ENCODE data around the gene PROM2.

PROM2 gene

DNA sequence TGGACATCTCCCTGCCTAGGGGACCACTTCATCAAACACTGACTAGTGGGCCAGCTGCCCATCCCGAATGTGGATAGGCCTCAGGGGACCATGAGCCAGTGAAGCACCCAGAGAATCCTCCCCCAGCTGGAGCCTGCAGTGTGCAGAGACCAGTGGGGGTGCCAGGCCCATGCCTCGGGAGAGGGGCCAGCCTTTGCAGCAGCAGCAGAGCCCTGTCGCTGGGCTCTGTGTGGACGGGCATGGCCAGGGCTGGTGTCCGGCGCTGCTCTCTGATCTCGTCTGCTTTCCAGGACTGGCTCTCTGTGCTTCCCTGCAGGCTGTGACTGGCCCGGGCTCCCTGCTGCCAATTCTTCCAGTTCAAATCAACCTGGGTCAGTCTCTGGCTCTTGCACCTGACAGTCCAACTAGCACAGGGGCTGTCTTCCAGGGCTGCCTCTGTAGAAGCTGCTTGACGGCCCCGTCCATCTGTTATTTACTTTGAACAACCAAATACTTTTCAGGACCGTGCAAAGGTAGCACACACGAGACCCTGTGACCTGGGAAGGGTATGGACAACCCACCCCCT is 34.3 kb downstream of the PROM2 start:
- no peak for DNase-seq

GRCh38 chr2:95309599-95309998 is 35.4 kb downstream of the PROM2 start:
- no peak for DNase-seq

- no peak for DNase-seq
Measured at GRCh38 chr2:95310216-95310615, 36.0 kb downstream of the PROM2 start.

DNA sequence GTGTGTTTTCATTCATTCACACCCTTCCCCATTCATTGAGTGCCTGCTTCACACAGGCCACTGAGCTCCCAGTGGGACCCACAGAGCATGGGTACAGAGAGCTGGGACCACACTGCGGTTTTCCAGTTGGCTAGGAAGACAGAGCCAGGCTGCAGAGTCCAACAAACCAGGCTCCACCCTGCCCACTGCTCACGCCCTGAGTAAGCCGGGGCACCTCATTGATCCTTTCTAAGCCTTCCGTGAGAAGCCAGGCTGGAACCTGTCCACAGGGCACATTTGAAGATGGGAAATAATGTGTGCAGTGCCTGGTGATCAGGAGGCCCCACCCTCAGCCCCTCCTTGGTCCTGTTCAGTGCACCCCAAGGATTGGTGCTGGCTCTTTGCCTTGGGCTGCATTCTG is 36.4 kb downstream of the PROM2 start:
- no peak for DNase-seq

DNA sequence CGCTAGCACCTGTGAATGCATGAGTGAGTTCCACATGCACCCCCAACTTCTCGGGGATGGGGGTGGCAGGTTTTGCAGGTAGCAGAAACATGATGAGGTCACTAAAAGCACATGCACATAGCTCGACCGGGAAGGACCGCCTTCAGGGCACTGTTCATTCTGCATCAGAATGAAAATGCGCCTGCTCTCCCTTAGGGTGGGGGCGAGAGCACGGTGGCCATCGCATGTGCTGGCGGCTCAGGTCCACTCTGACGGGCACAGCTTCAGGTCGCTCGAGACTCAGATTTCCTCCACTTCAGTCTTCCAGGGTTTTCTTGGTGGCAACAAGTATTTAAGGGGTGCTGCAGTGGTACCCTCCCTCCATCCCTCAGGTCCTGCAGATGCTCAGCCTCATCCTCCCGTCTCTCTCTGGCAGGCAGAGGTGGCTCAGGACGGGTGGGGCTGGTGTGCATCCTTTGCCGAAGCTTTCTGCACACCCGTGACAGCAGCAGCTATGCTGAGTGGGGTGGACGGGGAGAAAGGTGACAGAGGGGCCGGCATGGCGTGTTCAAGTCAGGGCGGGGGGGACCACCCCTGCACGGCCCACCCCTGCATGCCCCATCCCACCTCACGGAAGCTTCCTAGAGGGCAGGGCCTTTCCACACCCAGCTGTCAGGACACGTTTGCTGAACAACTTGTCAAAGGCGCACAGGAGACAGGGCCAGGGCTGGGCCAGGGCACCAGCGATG is 37.7 kb downstream of the PROM2 start:
- DNase-seq = no peak

GRCh38 chr2:95312543-95313201 is 38.4 kb downstream of the PROM2 start:
- no peak for DNase-seq

DNA sequence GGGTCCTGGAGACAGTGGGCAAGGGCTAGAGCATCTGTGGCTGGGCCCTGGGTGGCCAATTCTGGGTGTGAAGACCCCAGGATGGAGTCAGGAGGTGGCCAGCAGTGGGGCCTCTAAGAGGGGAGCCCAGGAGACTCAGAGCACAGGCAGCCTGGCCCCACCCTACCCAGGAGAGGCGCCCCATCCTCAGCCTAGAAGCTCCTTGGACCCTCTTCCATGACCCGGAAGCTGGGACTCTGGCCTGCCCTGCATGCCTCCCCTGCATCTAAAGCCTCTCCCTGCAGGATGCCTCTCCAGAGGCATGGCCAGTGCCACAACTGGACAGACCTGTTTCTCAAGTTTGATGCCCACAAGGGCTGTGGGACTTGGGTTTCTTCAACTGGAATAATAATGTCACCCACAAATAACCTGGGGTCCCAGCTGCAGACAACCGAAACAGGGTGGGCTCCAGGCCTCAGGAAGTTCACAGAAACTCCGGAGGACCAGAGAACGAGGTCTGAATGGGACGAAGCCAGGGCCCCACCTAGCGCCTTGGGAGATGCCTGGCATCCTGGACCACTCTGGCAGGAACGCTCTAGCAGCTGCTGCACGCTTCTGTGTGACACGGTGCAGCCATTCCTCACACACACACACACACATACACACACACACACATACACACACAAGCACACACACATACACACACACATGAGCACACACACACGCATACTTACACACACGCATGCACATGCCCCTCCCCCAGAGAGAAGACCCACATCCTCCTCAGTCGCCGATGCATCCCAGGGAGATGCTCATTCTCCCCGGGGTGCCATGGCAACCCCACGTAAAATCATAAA is 39.3 kb downstream of the PROM2 start:
- no peak for DNase-seq

- no peak for DNase-seq
Measured at GRCh38 chr2:95314598-95314963, 40.3 kb downstream of the PROM2 start.

DNA sequence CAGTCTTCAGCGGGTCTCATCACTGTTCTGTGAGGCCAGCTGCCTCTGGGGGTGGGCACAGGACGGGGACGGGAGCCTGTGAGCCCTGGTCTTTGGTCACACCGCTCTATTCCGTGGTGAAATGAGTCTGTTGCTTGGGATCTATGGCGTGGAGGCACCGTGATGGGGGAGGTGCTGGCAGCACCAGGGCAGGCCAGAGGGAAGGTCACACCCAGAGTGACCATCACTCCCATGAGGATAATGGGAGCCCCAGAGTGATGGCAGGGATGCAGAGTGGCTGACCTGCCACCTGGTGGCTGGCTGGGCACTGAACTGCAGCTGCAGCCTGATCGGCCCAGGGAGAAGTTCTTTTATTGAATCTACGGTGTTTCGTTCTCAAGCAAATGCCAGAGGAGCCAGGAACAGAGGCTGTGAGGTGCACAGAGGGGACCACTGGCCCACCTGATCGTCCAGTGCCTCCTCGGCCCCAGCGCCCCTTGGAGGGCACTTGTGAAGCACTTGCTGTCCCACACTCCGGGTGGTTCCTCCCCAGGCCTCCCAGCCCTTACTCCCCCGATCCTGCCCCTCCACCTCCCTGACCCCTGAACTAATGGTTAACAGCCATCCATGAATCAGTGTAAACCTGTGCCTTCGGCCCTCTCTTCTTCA is 40.8 kb downstream of the PROM2 start:
- DNase-seq = no peak

DNA sequence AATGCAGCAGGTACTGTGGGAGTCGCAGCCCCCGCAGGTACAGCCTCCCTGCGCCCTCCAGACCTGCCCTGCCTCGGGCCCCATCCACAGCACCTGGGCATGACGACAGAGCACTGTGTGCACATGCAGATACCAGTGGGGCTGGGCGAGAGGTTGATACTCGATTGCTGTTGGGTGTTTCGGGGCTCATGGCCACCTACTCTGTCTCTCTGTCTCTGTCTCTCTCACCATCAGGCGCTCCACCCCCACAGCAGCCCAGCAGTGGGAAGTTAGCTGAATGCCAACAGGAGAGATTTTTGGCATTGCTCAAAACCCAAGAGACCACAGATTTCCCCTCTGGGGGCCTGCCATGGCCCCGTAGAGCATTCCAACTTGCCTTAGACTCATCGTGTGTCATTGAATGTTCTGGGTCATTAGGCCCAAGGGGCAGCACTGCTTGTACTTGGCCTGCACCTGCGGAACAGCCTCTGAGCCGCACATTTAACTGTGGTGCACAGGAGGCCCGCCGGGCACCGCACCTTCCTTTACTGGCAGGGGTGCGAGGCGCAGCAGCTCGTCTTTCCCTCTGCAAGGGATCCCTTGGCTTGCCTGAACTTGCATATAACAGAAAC is 41.7 kb downstream of the PROM2 start:
- no peak for DNase-seq

- DNase-seq = no peak
Measured at GRCh38 chr2:95316466-95317122, 42.3 kb downstream of the PROM2 start.

- no peak for DNase-seq
Measured at GRCh38 chr2:95317123-95317500, 42.9 kb downstream of the PROM2 start.

DNA sequence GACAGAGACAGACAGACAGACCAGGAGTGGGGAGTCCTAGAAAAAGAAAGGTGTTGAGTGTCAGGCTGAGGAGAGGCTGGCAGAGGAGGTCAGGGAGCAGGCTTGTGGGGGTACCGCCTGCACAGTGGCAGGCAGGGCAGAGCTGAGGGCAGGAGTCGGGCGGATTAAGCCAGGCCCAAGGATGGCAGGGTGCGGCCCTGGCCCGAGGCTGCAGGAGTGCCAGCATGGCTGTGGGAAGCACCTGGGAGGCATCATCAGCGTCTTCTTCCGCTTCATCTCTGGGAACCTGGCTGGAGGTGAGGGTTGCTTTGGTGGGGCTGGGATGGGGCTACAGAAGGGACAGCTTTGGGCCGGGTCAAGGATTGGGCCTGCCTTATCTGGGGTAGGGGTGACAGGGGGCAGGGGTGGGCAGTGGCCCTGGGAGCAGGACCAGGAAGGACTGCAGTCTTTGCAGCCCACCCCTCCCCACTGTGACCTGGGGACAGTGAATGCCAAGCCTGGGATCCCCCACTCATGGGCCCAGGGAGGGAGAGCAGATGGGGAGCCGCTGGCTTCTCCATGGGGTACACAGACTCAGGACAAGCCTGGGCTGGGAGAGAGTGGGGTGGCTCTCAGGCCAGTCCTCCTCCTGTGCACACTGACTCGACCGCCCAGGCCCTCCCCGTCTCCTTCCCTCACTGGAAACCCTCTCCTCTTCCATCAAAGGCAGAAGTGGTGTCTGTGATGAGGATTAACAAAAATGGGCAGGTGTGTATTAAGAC is 43.6 kb downstream of the PROM2 start:
- no peak for DNase-seq

DNA sequence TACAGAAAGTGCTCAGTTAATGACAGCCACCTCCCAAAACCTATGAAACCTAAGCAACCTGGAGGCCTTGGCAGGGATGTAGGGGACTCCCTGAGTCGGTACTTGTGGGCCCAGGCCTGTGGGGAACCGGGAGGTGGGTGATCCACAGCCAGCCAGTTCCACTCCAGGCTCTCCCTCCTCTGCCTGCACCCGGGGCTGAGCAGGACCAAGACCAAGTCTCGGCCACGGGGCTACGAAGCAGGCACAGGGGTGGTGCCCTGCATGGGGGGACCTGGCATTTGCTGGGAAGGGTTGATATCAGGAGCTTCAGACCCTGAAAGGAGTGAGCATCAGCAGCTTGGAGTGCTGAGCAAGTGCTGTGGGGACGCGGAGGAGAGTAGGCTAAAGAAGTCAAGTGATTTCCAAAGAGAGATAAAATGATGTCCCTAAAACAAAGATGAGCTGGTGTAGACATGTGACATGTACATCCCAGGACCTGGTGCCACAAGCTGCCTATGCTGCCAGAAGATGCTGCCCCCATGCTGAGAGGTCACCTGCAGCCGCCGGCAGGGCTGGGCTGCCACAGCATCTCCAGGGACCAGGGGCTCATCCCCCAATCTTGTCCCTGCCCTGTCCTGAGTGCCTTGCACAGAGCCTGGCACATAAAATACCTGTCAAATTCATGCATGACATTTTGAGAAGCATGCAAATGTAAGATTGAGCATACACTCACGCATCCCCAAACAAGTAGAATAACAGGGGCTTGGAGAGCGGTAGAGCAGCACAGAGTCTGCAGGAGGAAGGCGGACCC is 44.4 kb downstream of the PROM2 start:
- no peak for DNase-seq

DNA sequence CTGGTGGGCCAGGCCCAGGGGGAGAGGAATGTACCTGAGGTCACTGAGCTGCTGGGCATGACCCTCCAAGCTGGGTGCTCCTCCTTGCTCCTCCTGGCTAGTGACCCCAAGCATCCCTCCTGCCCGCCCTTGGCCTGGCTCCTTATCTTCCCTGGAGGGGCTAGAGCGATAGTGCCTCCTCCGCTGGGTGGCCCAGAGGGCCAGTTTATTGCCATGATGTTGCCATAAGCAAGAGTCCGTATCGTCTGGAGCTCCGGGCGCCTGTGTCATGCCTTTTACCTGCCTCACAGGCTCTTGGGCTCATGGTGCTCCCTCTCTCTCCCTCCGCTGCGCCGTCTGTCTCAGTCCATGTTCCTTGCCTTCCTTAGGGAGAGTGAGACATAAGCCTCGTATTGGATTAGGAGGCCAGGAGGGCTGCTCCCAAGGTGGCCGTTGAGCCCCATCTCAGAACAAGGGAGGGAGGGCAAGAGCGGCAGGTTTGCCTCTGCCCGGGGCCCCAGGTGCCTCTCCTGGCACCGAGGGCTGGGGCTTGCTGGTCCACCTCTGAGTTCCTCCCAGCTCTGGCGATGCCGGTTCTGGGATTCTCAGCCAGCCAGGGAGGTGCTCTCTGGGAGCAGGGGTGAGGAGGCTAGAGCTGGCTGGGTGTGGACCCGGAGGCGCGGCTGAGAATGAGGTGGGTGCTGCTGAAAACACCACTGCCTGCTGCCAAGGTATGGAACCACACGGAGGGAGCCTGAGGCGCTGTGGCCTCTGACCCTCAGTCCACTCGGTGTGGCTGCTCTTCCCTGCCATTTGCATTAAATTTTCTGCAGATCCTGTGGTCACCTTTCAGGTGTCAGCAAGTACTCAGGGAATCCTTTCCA is 45.5 kb downstream of the PROM2 start:
- no peak for DNase-seq

- DNase-seq = no peak
Measured at GRCh38 chr2:95320344-95320712, 46.1 kb downstream of the PROM2 start.

GRCh38 chr2:95320986-95321767 is 46.9 kb downstream of the PROM2 start:
- DNase-seq = no peak

- DNase-seq = peak; percentile 21
Measured at GRCh38 chr2:95323347-95324155, 49.3 kb downstream of the PROM2 start.

Measured in NCI-H2107 (cell line).